Peyer's patch (tissue), 4 donors: ENCODE data around the gene PTPRR. TPM values are rescaled to one million over a fixed set of nuclear protein-coding genes. Genes with fewer than 3 reads are reported as not detected.
A peak's percentile ranks its signal among the peaks of the same experiment; 100 is the strongest.

Experiments used
- DNase-seq, 3 donors: peaks; one replicate each; pipeline ENCODE4 v3.0.0-alpha.2; 2017 to 2019
- H3K27ac ChIP-seq, 4 donors: fragments of 200-600 bp; sonication (generic); one replicate each; pipeline ENCODE4 v1.5.1; 2016 to 2019
- H3K27me3 ChIP-seq, 2 donors: fragments of 200-600 bp; sonication (generic); one replicate each; pipeline ENCODE4 v1.5.1; 2019
- H3K36me3 ChIP-seq, 3 donors: fragments of 200-600 bp; sonication (generic); one replicate each; pipeline ENCODE4 v1.5.1; 2016 to 2019
- H3K4me1 ChIP-seq, 4 donors: fragments of 200-600 bp; sonication (generic); one replicate each; pipeline ENCODE4 v1.5.1; 2016 to 2019
- H3K4me3 ChIP-seq, 4 donors: fragments of 200-600 bp; sonication (generic); 1 replicate in 3 of 4; 2 replicates in 1 of 4; pipeline ENCODE4 v1.5.1; 2016 to 2019; ENCODE audit warnings: mild to moderate bottlenecking in 1 of 4
- H3K9me3 ChIP-seq, 4 donors: fragments of 200-600 bp; sonication (generic); one replicate each; pipeline ENCODE4 v1.5.1; 2016 to 2019; ENCODE audit warnings: mild to moderate bottlenecking in 1 of 4
- CTCF ChIP-seq, 6 experiments: fragments of 450-650 bp in 4 of 6; fragments of 200-600 bp in 2 of 6; sonication (generic) in 1 of 6; IDR thresholded peaks; one replicate each; pipeline ENCODE4 v1.5.1; 2017 to 2019; ENCODE audit warnings: antibody characterized with exemption in 6 of 6, mild to moderate bottlenecking in 3 of 6, moderate library complexity in 1 of 6
- POLR2A ChIP-seq, 2 donors: fragments of 450-650 bp; IDR thresholded peaks; one replicate each; pipeline ENCODE4 v1.5.1; 2017; ENCODE audit warnings: antibody characterized with exemption in 2 of 2, mild to moderate bottlenecking in 2 of 2, moderate library complexity in 2 of 2
- total RNA-seq, 4 donors: library from RNA; depleted of rRNA; stranded (reverse); fragments of >200 nt; gene quantifications; one replicate each; pipeline ENCODE4 v1.1.0, GENCODE V29; 2016

Gene PTPRR
- total RNA-seq, 4 donors from 2014 or later: 17.5 to 30.3 (median 20.2) TPM; not detected in 1

DNA sequence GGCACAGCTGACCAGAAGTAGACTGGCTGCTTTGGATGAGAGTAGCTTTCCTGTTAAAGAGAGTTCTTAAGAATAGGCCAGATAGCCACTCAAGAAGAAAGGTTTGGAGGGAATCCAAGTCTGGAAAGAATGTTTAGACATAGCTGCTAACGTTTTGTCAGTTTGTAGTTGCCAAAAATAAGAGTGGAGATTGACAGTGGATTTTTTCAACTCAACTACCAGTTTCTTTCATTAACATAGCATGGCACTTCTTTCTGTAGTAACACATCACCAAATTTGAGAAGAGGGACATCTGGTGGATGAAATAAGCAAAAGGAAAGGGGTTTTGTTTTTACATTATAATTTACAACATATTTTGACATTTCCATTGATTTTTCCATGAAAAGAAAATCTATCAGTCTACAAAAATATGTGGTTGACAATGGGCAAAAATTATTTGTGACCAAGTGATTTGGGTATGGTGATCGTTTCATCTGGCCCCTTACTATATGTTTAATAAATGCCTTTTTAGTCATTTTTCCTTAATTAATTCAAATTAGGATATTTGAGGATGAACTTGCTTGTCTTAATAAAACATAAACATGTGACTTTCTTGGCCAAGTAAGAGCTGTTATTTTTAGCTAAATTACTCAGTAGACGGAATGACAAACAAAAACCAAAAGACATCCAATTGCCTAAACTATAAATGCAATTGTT lies 71.1 kb downstream of the PTPRR start:
- TF ChIP-seq CTCF (IDR thresholded peaks at IDR 0.05) (peak in 4 of 6 experiments; percentile 32 to 71 (median 66)), POLR2A (IDR thresholded peaks at IDR 0.05) (no peak)
- DNase-seq: no peak
- H3K27ac ChIP-seq: no peak overlapping the region

GRCh38 chr12:70847871-70848270 lies 72.7 kb downstream of the PTPRR start:
- DNase-seq: no peak
- Histone ChIP-seq H3K4me1 (no peaks in the 10 kb centered on the region), H3K9me3 (no peaks in the 10 kb centered on the region), H3K36me3 (no peaks in the 10 kb centered on the region), H3K4me3 (no peak overlapping the region), H3K27me3 (no peaks in the 10 kb centered on the region), H3K27ac (no peak overlapping the region)
- no peak for TF ChIP-seq POLR2A (IDR thresholded peaks at IDR 0.05)
- TF ChIP-seq CTCF (IDR thresholded peaks at IDR 0.05): no peak

More for the DNA sequence above, 71.1 kb downstream of the PTPRR start:
- no peaks in the 10 kb centered on the region for H3K4me1 ChIP-seq
- no peak overlapping the region for H3K4me3 ChIP-seq
- H3K36me3 ChIP-seq: no peaks in the 10 kb centered on the region
- no peaks in the 10 kb centered on the region for H3K9me3 ChIP-seq
- H3K27me3 ChIP-seq: no peaks in the 10 kb centered on the region

DNA sequence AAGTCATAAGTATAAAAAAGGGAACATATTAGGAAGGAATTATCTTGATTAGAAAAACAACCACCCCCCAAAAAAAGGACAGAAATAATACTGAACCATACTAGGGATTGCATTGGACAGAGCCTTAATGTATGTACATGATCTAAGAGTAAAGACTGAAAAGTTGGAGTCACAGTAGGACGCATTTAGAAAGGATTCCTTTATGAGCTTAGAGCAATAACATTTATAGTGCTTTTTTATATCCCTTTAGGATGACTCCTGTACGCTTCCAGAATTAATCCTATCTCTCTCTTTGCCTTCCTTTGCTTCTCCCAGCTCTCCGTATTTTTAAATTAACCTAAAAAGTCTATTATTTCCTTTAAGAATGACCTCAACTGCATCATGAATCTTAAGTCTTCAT lies 75.3 kb downstream of the PTPRR start:
- H3K36me3 ChIP-seq: no peaks in the 10 kb centered on the region
- no peaks in the 10 kb centered on the region for H3K4me1 ChIP-seq
- no peak for TF ChIP-seq CTCF (IDR thresholded peaks at IDR 0.05)
- TF ChIP-seq POLR2A (IDR thresholded peaks at IDR 0.05): no peak
- H3K27ac ChIP-seq: no peak overlapping the region
- no peaks in the 10 kb centered on the region for H3K9me3 ChIP-seq
- no peaks in the 10 kb centered on the region for H3K27me3 ChIP-seq
- H3K4me3 ChIP-seq: no peak overlapping the region
- DNase-seq: no peak

GRCh38 chr12:70843363-70843762 lies 77.2 kb downstream of the PTPRR start:
- H3K4me3 ChIP-seq: no peak overlapping the region
- no peaks in the 10 kb centered on the region for H3K27me3 ChIP-seq
- no peaks in the 10 kb centered on the region for H3K4me1 ChIP-seq
- no peak overlapping the region for H3K27ac ChIP-seq
- H3K9me3 ChIP-seq: no peaks in the 10 kb centered on the region
- H3K36me3 ChIP-seq: no peaks in the 10 kb centered on the region
- no peak for DNase-seq
- TF ChIP-seq CTCF (IDR thresholded peaks at IDR 0.05) (no peak), POLR2A (IDR thresholded peaks at IDR 0.05) (no peak)

DNA sequence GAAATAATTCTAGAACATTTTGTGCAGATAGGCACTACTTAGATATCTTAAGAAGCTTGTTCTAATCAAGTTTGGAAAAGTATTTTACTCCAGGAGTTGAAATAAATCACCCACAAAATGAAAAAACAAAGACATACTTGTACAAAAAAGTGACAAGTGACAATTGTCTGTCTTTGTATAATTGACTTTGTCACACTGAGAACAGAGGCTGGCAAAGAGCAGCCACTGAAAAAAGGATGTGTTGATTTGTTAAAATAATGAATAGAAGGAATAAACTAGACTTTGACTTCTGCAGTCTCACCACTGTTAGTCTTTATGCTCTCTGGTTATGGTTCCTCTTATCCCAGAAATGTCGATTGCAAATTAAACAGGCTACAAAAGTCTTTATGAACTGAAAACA lies 77.6 kb downstream of the PTPRR start:
- no peaks in the 10 kb centered on the region for H3K36me3 ChIP-seq
- H3K27ac ChIP-seq: no peak overlapping the region
- H3K4me1 ChIP-seq: no peaks in the 10 kb centered on the region
- DNase-seq: no peak
- H3K4me3 ChIP-seq: no peak overlapping the region
- TF ChIP-seq CTCF (IDR thresholded peaks at IDR 0.05) (no peak), POLR2A (IDR thresholded peaks at IDR 0.05) (no peak)
- H3K27me3 ChIP-seq: no peaks in the 10 kb centered on the region
- no peaks in the 10 kb centered on the region for H3K9me3 ChIP-seq
